GM10266 (cell line): ENCODE data around the gene POLD3.

Source experiments
- DNase-seq: peaks from one replicate; pipeline ENCODE4 v3.0.0; 2012; ENCODE audit errors: extremely low spot score
- TF ChIP-seq, protein P1 (sequence below): IDR thresholded peaks from 2 replicates; pipeline ENCODE4 v1.5.1; 2012; ENCODE audit warnings: mild to moderate bottlenecking, low read depth; ENCODE audit not compliant: control insufficient read depth, insufficient read depth; ENCODE audit errors: missing control alignments

Gene POLD3

DNA sequence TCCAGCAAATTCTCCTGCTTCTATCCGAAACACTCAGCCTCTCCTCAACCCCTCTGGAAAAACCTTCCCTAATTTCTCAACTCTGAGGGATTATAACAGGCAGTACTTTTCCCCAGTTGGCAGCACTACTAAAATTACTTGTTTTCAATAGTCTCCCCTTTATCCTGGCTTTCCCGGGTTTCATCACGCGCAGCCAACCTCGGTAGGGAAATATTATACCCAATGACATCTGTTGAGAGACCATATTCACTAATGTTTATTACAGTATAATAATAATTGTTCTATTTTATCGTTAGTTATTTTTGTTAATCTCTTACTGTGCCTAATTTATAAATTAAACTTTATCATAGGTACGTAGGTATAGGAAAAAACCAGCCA, 330 bp upstream of the POLD3 start:
- TF ChIP-seq, protein P1, sequence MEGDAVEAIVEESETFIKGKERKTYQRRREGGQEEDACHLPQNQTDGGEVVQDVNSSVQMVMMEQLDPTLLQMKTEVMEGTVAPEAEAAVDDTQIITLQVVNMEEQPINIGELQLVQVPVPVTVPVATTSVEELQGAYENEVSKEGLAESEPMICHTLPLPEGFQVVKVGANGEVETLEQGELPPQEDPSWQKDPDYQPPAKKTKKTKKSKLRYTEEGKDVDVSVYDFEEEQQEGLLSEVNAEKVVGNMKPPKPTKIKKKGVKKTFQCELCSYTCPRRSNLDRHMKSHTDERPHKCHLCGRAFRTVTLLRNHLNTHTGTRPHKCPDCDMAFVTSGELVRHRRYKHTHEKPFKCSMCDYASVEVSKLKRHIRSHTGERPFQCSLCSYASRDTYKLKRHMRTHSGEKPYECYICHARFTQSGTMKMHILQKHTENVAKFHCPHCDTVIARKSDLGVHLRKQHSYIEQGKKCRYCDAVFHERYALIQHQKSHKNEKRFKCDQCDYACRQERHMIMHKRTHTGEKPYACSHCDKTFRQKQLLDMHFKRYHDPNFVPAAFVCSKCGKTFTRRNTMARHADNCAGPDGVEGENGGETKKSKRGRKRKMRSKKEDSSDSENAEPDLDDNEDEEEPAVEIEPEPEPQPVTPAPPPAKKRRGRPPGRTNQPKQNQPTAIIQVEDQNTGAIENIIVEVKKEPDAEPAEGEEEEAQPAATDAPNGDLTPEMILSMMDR = no peak
- DNase-seq = no peak

DNA sequence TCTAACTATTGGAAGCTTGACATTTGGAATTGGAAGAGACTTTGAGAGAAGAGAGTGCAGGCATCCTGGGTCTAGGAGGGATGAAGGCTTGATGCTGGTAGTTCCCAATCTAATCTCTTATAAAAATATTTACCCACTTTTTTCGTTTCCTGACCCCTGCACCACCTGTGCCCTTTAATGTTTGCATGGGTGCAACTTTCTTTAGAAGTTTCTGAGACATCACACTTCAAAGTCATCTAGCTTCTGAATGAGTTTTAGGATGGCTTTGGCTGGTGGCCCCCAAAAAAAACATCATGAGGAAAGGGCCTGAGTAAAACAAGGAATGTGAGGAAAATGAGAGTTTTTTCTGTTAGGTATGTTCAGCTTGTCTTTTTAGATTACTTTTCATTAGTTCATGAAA, 1.1 kb downstream of the POLD3 start:
- no peak for DNase-seq
- TF ChIP-seq, protein P1 = no peak

DNA sequence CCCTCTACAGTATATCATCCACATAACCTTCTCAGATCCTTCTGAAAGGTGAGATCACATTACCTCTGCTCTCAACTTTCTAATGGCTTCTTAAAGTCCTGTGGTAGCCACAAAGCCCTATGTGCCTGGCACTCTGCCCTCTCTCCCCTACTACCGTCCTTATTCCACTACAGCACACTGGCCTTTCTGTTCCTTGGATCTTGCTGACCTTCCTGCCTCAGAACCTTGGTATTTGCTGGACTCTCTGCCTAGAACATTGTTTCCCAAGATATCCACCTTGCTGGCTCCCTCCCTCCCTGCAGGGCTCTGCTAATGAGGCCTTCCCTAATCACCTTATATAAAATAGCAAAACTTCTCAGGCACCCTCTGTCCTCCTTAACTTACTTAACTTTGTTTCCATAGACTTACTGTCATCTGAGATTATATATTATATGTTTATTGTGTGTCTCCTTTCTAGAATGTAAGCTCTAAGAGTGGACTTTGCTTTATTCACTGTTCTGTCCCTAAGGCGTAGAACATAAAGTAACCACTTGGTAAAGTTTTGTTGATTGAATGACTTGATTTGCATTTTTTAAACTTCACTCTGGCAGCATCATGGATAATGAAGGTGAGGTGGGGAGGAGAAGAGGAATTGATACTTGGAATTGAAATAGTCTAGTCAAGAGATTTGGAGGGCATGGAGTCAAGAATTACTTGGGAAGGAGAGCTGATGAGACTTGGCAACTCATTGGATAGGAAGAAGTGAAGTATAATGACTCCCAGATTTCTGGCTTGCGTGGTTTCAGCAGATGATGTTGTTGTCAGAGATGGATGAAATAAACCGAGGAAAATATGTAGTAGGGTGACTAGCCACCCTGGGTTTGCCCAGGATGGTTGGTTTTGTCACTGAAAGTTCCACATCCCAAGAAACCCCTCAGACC, 10.5 kb downstream of the POLD3 start:
- no peak for DNase-seq

DNA sequence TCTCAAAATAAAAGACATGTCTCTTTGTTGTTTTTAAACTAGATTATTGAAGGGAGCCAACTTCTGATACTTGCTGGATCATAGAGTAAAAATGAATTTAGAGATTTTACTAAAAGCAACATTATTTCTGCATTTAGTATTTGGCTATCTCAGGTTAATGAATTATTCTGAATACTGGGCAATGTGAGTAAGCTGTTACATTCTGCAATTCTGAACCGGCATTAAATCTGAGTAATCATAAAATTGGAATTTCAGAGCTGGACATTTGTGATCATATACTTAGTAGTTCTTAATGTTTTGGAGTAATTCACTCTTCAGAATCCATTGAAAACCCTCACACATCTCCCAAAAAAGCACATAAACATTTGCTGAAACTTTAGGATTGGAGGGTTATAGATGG, 11.5 kb downstream of the POLD3 start:
- TF ChIP-seq, protein P1 = no peak
- no peak for DNase-seq

More for the DNA sequence above, 10.5 kb downstream of the POLD3 start:
- TF ChIP-seq, protein P1 = no peak

DNA sequence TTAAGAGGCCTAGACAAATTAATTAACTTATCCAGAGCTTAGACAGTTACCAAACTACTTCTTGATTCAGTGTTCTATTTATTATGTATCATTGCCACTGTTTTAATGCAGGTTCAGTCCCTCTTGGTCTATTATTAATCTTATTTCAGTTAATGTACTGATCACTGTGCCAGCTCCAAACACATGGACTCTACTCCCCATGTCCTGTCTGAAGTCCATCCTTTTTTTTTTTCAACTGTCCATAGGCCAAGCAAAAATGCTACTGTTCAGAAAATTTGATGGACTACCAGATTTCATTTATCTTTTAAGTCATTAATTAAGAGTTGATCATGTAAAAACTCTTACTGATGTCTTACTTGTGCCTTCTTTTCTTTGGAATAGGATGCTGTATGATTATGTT, 11.9 kb downstream of the POLD3 start:
- DNase-seq = no peak
- TF ChIP-seq, protein P1 = no peak

DNA sequence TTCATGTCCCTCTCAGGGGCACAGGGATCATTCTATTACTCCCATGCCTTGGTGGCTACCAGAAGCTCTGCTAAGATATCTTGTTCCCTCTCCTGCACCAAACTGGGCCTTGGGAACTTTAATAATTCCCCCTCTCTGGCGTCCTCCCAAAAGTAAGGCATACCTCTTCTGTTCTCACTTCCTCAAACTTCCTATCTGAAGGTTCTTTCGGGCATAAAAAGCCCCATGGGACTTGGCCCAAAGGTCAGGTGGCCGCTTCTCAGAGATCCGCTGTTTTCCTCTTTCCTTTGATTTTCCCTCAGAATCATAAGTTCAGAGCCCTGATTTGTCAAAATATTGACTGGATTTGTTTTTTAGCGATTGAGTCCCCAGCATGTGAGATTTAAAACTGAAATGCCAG, 13.0 kb downstream of the POLD3 start:
- TF ChIP-seq, protein P1 = no peak
- no peak for DNase-seq

DNA sequence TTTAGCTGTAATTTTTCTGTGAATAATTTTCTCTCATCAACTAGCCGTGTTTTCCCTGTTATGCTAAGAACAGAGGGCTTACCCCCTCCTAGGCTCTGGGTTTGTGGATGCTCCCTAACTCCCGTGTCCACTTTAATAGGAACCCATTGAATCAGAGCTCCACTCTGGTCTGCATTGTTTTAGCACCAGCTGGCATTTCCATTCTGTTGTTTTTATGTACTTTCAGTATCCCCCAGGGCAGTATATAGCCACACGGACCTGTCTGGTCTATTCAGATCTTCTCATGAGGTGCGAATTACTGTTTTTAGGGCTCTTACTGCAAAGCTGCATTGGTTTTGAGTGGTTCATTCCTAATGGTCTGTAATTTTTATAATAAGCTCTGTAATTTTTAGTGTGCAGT, 16.0 kb downstream of the POLD3 start:
- TF ChIP-seq, protein P1 = no peak
- no peak for DNase-seq
